ENCODE results near the gene DENND1A. TPM values are rescaled to one million over a fixed set of nuclear protein-coding genes. Genes with fewer than 3 reads are reported as not detected.
A peak's percentile ranks its signal among the peaks of the same experiment; 100 is the strongest.

The DENND1A gene
- total RNA-seq, 1 donor from 2014 or later: 15.4 TPM

DNA sequence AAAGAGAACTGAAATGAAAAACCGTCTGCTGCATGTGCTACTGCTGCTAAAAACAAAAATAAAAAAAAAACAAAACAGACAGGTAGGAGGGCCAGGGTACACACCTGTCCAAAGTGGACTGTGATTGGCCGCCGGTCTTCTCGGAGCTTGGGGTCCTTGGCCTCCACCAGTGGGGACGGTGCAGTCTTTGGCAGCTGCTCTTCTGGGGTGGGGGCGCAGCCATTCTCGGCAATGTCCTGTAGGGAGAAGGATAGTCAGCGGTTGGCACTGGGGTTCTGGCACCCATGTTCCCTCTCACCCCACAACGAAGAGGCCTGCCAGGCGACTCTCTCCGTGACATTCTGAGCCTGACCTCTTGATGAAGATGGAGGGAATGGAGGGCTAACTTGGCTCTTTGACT is 489.7 kb downstream of the DENND1A start:
- ATAC-seq (no peak), DNase-seq (no peak)
- intact Hi-C loops (cut with DNase I): no loop called here
- Histone ChIP-seq H3K36me3 (peaks cover 15% of the 10 kb centered on the region), H3K9me3 (no peaks in the 10 kb centered on the region), H3K27me3 (no peaks in the 10 kb centered on the region), H3K27ac (no peak overlapping the region), H3K4me3 (no peak overlapping the region), H3K4me1 (no peaks in the 10 kb centered on the region)
- TF ChIP-seq CTCF (IDR thresholded peaks at IDR 0.05): no peak

DNA sequence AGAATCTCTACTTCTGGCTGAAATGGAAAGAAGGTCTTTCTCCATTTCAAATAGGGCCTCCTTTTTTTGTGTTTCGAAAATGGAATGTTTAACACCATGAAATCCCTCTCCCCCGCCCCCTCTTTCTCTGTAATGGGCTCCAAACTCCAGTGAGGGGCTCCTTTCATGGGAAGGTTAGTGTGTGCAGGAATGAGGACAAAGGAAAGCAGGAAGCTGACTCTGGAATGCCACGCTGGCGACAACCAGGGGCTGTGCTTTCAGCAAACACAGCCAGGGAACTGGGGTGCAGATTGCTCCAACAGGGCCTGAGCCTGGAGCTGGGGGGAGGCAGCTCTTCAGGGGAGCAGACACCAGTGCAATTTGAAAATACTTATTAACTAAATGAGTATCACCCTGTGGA is 491.1 kb downstream of the DENND1A start:
- peaks cover 15% of the 10 kb centered on the region for H3K36me3 ChIP-seq
- peak; percentile 38 for DNase-seq

DNA sequence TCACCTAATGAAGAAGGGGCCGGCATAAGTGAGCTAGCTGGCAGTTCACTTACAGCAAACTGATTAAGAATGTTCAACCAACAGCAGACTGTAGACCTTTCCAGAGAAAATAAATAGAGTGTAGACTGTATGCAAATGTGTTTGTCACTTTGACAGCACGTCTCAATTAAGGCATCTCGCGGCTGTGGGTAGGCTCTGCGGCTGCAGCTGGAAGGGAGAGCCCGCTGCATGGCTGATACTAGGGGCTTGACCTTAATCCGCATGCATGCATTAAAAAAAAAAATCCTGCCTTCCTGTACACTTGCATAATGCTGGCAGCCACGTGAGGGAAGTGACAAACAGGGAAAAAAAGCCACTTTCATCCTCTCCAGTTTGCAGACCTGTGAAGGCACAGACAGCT is 491.6 kb downstream of the DENND1A start:
- Histone ChIP-seq H3K27ac (no peak overlapping the region), H3K4me3 (no peak overlapping the region), H3K27me3 (no peaks in the 10 kb centered on the region), H3K9me3 (no peaks in the 10 kb centered on the region), H3K36me3 (peaks cover 15% of the 10 kb centered on the region), H3K4me1 (no peaks in the 10 kb centered on the region)
- TF ChIP-seq CTCF (IDR thresholded peaks at IDR 0.05): no peak
- intact Hi-C loops (cut with DNase I): no loop called here
- ATAC-seq (no peak), DNase-seq (peak; percentile 22)

More for the DNA sequence above, 491.1 kb downstream of the DENND1A start:
- Histone ChIP-seq H3K4me3 (no peak overlapping the region), H3K27ac (no peak overlapping the region), H3K9me3 (no peaks in the 10 kb centered on the region), H3K27me3 (no peaks in the 10 kb centered on the region), H3K4me1 (no peaks in the 10 kb centered on the region)
- TF ChIP-seq CTCF (IDR thresholded peaks at IDR 0.05): no peak
- ATAC-seq: no peak
- intact Hi-C loops (cut with DNase I): no loop called here

GRCh38 chr9:123437201-123437600 is 492.7 kb downstream of the DENND1A start:
- ATAC-seq (no peak), DNase-seq (peak; percentile 52)
- H3K9me3 ChIP-seq: no peaks in the 10 kb centered on the region
- no peaks in the 10 kb centered on the region for H3K27me3 ChIP-seq
- no peak overlapping the region for H3K27ac ChIP-seq
- H3K4me3 ChIP-seq: no peak overlapping the region
- H3K36me3 ChIP-seq: peaks cover 15% of the 10 kb centered on the region
- no peak for TF ChIP-seq CTCF (IDR thresholded peaks at IDR 0.05)
- intact Hi-C loops (cut with DNase I): no loop called here
- H3K4me1 ChIP-seq: no peaks in the 10 kb centered on the region

- ATAC-seq (no peak), DNase-seq (no peak)
- intact Hi-C loops (cut with DNase I): no loop called here
- no peaks in the 10 kb centered on the region for H3K27me3 ChIP-seq
- H3K4me1 ChIP-seq: no peaks in the 10 kb centered on the region
- TF ChIP-seq CTCF (IDR thresholded peaks at IDR 0.05): no peak
- no peak overlapping the region for H3K4me3 ChIP-seq
- H3K27ac ChIP-seq: no peak overlapping the region
- no peaks in the 10 kb centered on the region for H3K9me3 ChIP-seq
- H3K36me3 ChIP-seq: peaks cover 15% of the 10 kb centered on the region
Measured at GRCh38 chr9:123435471-123435870, 494.5 kb downstream of the DENND1A start.

DNA sequence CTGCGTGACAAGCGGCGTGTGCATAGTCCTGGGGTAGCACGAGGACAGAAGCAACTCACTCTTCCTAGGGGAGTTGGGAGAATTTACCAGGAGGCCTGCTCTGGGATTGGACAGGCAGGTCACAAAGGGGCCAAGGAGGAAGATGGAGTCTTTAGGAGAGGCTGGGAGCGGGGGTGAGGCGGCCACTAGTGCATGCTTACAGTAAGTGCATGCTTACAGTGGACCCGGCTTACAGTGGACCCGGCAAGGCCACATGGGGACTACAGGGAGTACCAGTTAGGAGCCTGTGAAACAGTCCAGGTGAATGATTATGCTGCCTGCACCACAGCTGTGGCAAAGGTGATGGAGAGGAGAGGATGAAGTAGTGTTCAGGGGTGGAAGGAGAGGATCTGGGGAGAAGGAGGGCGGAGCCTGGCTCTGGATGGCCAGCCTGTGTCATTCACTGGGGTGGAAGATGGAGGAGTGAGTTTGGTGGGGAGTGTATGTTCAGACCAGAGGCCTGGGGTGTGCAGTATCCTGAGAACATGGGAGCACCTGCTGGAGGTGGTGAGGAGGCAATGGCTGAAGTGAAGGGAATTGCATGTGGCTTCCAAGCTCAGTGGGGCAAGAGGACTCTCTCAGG is 495.2 kb downstream of the DENND1A start:
- H3K9me3 ChIP-seq: no peaks in the 10 kb centered on the region
- no peak overlapping the region for H3K27ac ChIP-seq
- intact Hi-C loops (cut with DNase I): no loop called here
- peaks cover 13% of the 10 kb centered on the region for H3K36me3 ChIP-seq
- no peaks in the 10 kb centered on the region for H3K27me3 ChIP-seq
- peak; percentile 36 for DNase-seq
- no peak overlapping the region for H3K4me3 ChIP-seq
- no peaks in the 10 kb centered on the region for H3K4me1 ChIP-seq
- ATAC-seq: peak; percentile 9
- no peak for TF ChIP-seq CTCF (IDR thresholded peaks at IDR 0.05)

Measured in upper lobe of right lung (tissue), 1 donor.